ENCODE measurements around the gene PDE7B.

The PDE7B gene

GRCh38 chr6:136037876-136038460 lies 186.5 kb downstream of the PDE7B start:
- Histone ChIP-seq H3K9me3 (ENCODE audit: insufficient read depth, low read depth, low read length) (no peaks in the 10 kb centered on the region), H4K8ac (ENCODE audit: low read depth, low read length) (no peak overlapping the region)
- no CpG with 5 or more reads among the region's 13 CpGs for WGBS (ENCODE audit: extremely low coverage, insufficient coverage, insufficient read length)

GRCh38 chr6:136038531-136038930 lies 187.0 kb downstream of the PDE7B start:
- Histone ChIP-seq H2BK120ac (ENCODE audit: insufficient read depth, low read length, poor library complexity) (no peak overlapping the region), H3K79me2 (ENCODE audit: control insufficient read depth, insufficient read depth, low read length, poor library complexity) (no peaks in the 10 kb centered on the region), H3K4me1 (ENCODE audit: control insufficient read depth in 1 of 2, insufficient read depth in 2 of 2, low read length in 2 of 2) (no peaks in the 10 kb centered on the region), H2AFZ (ENCODE audit: insufficient read depth, low read length, poor library complexity) (no peak overlapping the region), H4K91ac (ENCODE audit: low read depth, low read length) (no peak overlapping the region), H3K27ac (ENCODE audit: low read depth, low read length) (no peak overlapping the region), H3K36me3 (ENCODE audit: control insufficient read depth in 1 of 2, insufficient read depth in 2 of 2, low read length in 2 of 2) (no peaks in the 10 kb centered on the region), H2BK12ac (ENCODE audit: low read length) (no peak overlapping the region), H3K4me2 (ENCODE audit: low read length) (no peak overlapping the region), H4K12ac (ENCODE audit: low read depth, low read length) (no peak overlapping the region), H3K4ac (ENCODE audit: low read depth, low read length) (no peak overlapping the region), H3K79me1 (ENCODE audit: low read length) (no peaks in the 10 kb centered on the region), H2BK5ac (ENCODE audit: low read depth, low read length, poor library complexity) (no peak overlapping the region), H3K4me3 (ENCODE audit: low read depth, low read length) (no peak overlapping the region), H3K27me3 (ENCODE audit: insufficient read depth, low read length) (no peaks in the 10 kb centered on the region), H2AK5ac (ENCODE audit: low read length) (no peak overlapping the region), H3K14ac (ENCODE audit: low read length) (no peak overlapping the region), H3K9ac (ENCODE audit: low read length) (no peak overlapping the region), H4K8ac (ENCODE audit: low read depth, low read length) (no peak overlapping the region), H3K9me3 (ENCODE audit: insufficient read depth, low read depth, low read length) (no peaks in the 10 kb centered on the region), H3K23ac (ENCODE audit: low read length) (no peak overlapping the region), H3K18ac (ENCODE audit: low read length) (no peak overlapping the region)
- no peak for DNase-seq

More at GRCh38 chr6:136037876-136038460, 186.5 kb downstream of the PDE7B start:
- H3K4ac ChIP-seq (ENCODE audit: low read depth, low read length) = no peak overlapping the region
- H3K9ac ChIP-seq (ENCODE audit: low read length) = no peak overlapping the region
- no peak overlapping the region for H3K4me3 ChIP-seq (ENCODE audit: low read depth, low read length)
- H2BK12ac ChIP-seq (ENCODE audit: low read length) = no peak overlapping the region
- no peaks in the 10 kb centered on the region for H3K4me1 ChIP-seq (ENCODE audit: control insufficient read depth in 1 of 2, insufficient read depth in 2 of 2, low read length in 2 of 2)
- H3K23ac ChIP-seq (ENCODE audit: low read length) = no peak overlapping the region
- DNase-seq = no peak
- no peak overlapping the region for H2AK5ac ChIP-seq (ENCODE audit: low read length)
- H3K18ac ChIP-seq (ENCODE audit: low read length) = no peak overlapping the region
- H3K79me2 ChIP-seq (ENCODE audit: control insufficient read depth, insufficient read depth, low read length, poor library complexity) = no peaks in the 10 kb centered on the region
- H4K12ac ChIP-seq (ENCODE audit: low read depth, low read length) = no peak overlapping the region
- H4K91ac ChIP-seq (ENCODE audit: low read depth, low read length) = no peak overlapping the region
- H3K27ac ChIP-seq (ENCODE audit: low read depth, low read length) = no peak overlapping the region
- no peaks in the 10 kb centered on the region for H3K27me3 ChIP-seq (ENCODE audit: insufficient read depth, low read length)
- no peak overlapping the region for H3K14ac ChIP-seq (ENCODE audit: low read length)
- no peak overlapping the region for H2BK5ac ChIP-seq (ENCODE audit: low read depth, low read length, poor library complexity)
- no peak overlapping the region for H2BK120ac ChIP-seq (ENCODE audit: insufficient read depth, low read length, poor library complexity)
- no peak overlapping the region for H3K4me2 ChIP-seq (ENCODE audit: low read length)
- H2AFZ ChIP-seq (ENCODE audit: insufficient read depth, low read length, poor library complexity) = no peak overlapping the region
- H3K36me3 ChIP-seq (ENCODE audit: control insufficient read depth in 1 of 2, insufficient read depth in 2 of 2, low read length in 2 of 2) = no peaks in the 10 kb centered on the region
- no peaks in the 10 kb centered on the region for H3K79me1 ChIP-seq (ENCODE audit: low read length)

- Histone ChIP-seq H3K27me3 (ENCODE audit: insufficient read depth, low read length) (no peaks in the 10 kb centered on the region), H3K27ac (ENCODE audit: low read depth, low read length) (no peak overlapping the region), H3K18ac (ENCODE audit: low read length) (no peak overlapping the region), H3K79me2 (ENCODE audit: control insufficient read depth, insufficient read depth, low read length, poor library complexity) (no peaks in the 10 kb centered on the region), H4K8ac (ENCODE audit: low read depth, low read length) (no peak overlapping the region), H2BK12ac (ENCODE audit: low read length) (no peak overlapping the region), H3K9me3 (ENCODE audit: insufficient read depth, low read depth, low read length) (no peaks in the 10 kb centered on the region), H3K23ac (ENCODE audit: low read length) (no peak overlapping the region), H3K4ac (ENCODE audit: low read depth, low read length) (no peak overlapping the region), H2BK5ac (ENCODE audit: low read depth, low read length, poor library complexity) (no peak overlapping the region), H3K4me3 (ENCODE audit: low read depth, low read length) (no peak overlapping the region), H3K4me2 (ENCODE audit: low read length) (no peak overlapping the region), H3K36me3 (ENCODE audit: control insufficient read depth in 1 of 2, insufficient read depth in 2 of 2, low read length in 2 of 2) (no peaks in the 10 kb centered on the region), H4K12ac (ENCODE audit: low read depth, low read length) (no peak overlapping the region), H2AFZ (ENCODE audit: insufficient read depth, low read length, poor library complexity) (no peak overlapping the region), H3K4me1 (ENCODE audit: control insufficient read depth in 1 of 2, insufficient read depth in 2 of 2, low read length in 2 of 2) (no peaks in the 10 kb centered on the region), H4K91ac (ENCODE audit: low read depth, low read length) (no peak overlapping the region), H2BK120ac (ENCODE audit: insufficient read depth, low read length, poor library complexity) (no peak overlapping the region), H3K79me1 (ENCODE audit: low read length) (no peaks in the 10 kb centered on the region), H3K14ac (ENCODE audit: low read length) (no peak overlapping the region), H2AK5ac (ENCODE audit: low read length) (no peak overlapping the region), H3K9ac (ENCODE audit: low read length) (no peak overlapping the region)
- DNase-seq = no peak
- WGBS (ENCODE audit: extremely low coverage, insufficient coverage, insufficient read length) = no CpG with 5 or more reads among the region's 4 CpGs
Measured at GRCh38 chr6:136039185-136039584, 187.7 kb downstream of the PDE7B start.

DNA sequence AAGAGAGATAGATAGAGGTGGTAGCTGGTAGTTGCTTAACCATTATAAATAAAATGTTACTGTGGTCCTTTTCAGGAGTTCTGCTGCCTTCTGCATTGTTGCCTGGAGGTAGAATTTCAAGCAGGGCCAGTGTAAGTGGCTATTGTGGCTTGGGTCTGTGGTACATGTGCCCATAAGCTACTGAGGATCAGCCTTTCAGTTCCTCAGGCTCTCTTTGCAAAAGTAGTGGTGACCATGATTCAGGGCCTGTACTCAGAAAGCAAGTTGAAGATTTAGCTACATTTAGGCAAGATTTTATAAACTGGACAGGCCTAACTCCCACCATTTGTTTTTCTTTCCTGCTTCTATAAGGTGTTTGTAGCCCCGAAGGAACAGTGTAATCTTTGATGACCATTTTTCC lies 199.0 kb downstream of the PDE7B start:
- no peak overlapping the region for H3K4me3 ChIP-seq (ENCODE audit: low read depth, low read length)
- no peak overlapping the region for H2AFZ ChIP-seq (ENCODE audit: insufficient read depth, low read length, poor library complexity)
- no peak overlapping the region for H2BK5ac ChIP-seq (ENCODE audit: low read depth, low read length, poor library complexity)
- H3K23ac ChIP-seq (ENCODE audit: low read length) = no peak overlapping the region
- H3K9me3 ChIP-seq (ENCODE audit: insufficient read depth, low read depth, low read length) = no peaks in the 10 kb centered on the region
- no peak overlapping the region for H4K12ac ChIP-seq (ENCODE audit: low read depth, low read length)
- H2BK12ac ChIP-seq (ENCODE audit: low read length) = no peak overlapping the region
- no peaks in the 10 kb centered on the region for H3K4me1 ChIP-seq (ENCODE audit: control insufficient read depth in 1 of 2, insufficient read depth in 2 of 2, low read length in 2 of 2)
- no peak overlapping the region for H3K9ac ChIP-seq (ENCODE audit: low read length)
- no peak overlapping the region for H4K91ac ChIP-seq (ENCODE audit: low read depth, low read length)
- H3K4ac ChIP-seq (ENCODE audit: low read depth, low read length) = no peak overlapping the region
- H3K27me3 ChIP-seq (ENCODE audit: insufficient read depth, low read length) = no peaks in the 10 kb centered on the region
- H3K27ac ChIP-seq (ENCODE audit: low read depth, low read length) = no peak overlapping the region
- H3K4me2 ChIP-seq (ENCODE audit: low read length) = no peak overlapping the region
- H3K18ac ChIP-seq (ENCODE audit: low read length) = no peak overlapping the region
- H2AK5ac ChIP-seq (ENCODE audit: low read length) = no peak overlapping the region
- H3K79me1 ChIP-seq (ENCODE audit: low read length) = no peaks in the 10 kb centered on the region
- no peaks in the 10 kb centered on the region for H3K79me2 ChIP-seq (ENCODE audit: control insufficient read depth, insufficient read depth, low read length, poor library complexity)
- H3K36me3 ChIP-seq (ENCODE audit: control insufficient read depth in 1 of 2, insufficient read depth in 2 of 2, low read length in 2 of 2) = no peaks in the 10 kb centered on the region
- no peak overlapping the region for H4K8ac ChIP-seq (ENCODE audit: low read depth, low read length)
- H3K14ac ChIP-seq (ENCODE audit: low read length) = no peak overlapping the region
- no CpG with 5 or more reads among the region's 1 CpG for WGBS (ENCODE audit: extremely low coverage, insufficient coverage, insufficient read length)
- DNase-seq = no peak
- no peak overlapping the region for H2BK120ac ChIP-seq (ENCODE audit: insufficient read depth, low read length, poor library complexity)
